T-helper 1 cell treated with Interleukin-12 subunit alpha and Interleukin-12 subunit beta and Interleukin-4 antibody, amounts not matched to agents 30 ng/mL and 1 ng/mL, for 36 hours (primary cell): ENCODE data around the gene KLF9. TPM values are rescaled to one million over a fixed set of nuclear protein-coding genes. Genes with fewer than 3 reads are reported as not detected.

ENCODE experiments used
- intact Hi-C: fragments of 100-400 bp; cut with micrococcal nuclease; formaldehyde crosslinking; loops from one replicate; pipeline ENCODE4 v1.15.1; 2024
- total RNA-seq: library from RNA; stranded (reverse); gene quantifications from 2 replicates; pipeline ENCODE4 v1.2.3, GENCODE V29; 2022

Gene KLF9
- total RNA-seq, 1 donor from 2014 or later, result 10.7 TPM

DNA sequence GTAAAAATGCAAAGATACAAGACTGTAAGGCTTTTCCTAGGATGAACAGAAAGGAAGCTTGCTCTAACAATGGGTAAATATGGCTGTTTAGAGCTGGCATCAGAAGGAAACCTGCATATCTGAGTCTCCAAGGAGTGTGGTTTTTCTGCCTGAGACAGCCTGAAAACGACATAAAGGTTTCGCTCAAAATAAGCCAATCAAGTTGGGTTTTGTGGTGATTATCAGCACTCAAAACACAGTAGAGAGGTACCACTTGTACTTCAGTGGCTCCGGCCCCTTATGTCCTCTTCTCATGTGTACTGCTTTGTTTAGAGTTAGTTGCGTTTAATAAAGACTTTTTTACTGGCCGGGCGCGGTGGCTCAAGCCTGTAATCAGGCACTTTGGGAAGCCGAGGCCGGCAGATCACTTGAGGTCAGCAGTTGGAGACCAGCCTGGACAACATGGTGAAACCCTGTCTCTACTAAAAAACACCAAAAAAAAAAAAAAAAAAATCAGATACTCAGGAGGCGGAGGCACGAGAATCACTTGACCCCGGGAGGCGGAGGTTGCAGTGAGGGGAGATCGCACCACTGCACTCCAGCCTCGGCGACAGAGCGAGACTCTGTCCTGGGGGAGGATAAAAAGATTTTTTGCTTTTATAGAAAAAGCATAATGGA lies 39.4 kb downstream of the KLF9 start:
- intact Hi-C loops, result no loop called here

DNA sequence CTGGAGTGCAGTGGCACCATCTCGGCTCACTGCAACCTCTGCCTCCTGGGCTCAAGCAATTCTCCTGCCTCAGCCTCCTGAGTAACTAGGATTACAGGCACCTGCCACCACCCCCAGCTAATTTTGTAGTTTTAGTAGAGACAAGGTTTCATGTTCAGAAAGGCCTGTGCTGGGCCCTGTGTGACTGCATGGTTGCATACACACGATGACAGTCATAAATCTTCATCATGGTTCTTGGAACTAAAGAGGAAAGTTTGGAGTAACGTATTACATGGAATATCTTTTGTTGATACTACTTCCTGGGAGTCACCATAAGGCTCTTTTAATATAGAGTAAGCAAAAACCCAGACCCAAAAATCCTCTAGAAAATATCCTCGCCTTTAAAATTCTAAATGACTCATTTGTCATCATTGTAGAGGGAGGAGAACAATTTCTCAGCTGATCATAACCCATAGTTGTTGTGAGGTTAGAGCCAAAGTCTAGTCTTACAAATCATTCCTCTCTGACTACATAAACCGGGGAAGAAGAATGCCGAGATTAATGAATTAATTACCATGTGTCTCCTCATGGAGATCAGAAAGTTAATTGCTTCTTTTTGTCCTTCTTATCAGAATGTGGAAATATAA lies 47.0 kb downstream of the KLF9 start:
- intact Hi-C loops, result no loop called here

DNA sequence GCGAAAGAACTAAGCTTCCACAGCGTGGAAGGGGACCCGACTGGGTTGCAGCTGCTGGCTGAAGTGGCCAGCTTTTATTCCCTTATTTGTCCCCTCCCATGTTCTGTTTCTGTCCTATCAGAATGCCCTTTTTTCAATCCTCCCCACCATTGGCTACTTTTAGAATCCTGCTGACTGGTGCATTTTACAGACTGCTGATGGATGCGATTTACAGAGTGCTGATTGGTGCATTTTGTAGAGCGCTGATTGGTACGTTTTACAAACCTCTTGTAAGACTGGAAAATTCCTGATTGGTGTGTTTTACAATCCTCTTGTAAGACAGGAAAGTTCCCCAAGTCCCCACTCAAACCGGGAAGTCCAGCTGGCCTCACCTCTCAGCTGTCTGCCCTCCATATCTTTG lies 50.7 kb downstream of the KLF9 start:
- intact Hi-C loops, result no loop called here

DNA sequence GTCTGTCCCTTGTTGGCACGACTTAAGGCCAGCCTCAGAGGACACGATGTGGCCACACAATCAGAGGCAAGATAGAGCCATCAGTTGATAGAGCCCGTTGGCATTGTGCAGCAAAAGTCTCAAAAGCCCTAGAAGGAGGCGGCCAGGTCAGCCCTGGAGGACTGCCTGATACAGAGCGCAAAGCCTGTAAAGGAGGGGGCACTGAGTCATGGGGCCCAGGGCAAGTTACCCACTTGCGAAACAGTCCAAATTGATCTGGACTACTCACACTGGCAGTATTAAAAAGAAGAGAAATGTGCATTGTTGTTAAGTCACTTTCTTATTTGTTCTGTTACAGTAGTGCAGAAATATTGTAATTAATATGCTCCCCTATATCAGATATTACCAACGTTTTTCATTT lies 51.5 kb downstream of the KLF9 start:
- intact Hi-C loops, result no loop called here

DNA sequence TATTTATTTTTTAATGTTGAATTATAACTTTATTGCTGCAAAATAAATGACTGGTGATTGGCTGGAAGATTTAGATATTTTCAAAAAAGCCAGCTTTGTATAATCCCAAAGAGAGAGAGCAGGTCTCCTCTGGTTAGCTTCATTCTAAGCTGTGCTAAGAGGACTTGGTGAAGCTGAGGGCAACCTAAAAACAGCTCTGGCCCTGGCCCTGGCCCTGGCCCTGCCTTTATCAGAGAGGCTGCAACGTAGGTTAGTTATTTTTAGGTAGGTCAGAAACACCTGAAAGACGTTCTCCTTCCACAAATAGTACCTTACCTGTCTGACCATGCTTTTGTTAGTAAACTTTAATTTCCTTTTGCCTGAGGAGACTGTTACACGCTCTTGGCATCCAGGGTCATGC lies 58.7 kb downstream of the KLF9 start:
- intact Hi-C loops, result no loop called here

DNA sequence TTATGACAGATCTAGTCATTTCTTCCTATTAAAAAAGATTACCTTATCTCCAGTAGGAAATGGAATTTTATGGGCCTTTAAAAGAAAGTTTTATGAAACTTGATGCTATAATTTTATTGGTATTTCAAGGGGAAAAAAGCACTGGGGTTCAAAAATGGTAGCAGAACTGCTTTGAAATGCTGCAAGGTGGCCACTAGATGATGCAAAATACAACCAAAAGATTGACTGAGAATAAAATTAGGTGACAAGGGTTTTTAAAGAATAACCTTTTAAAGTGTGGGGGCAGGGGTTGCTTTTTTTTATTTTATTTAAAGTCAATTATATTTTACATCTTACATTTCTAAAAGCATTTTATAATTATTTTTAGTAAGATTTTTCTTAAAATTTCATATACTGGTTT lies 61.7 kb downstream of the KLF9 start:
- intact Hi-C loops, result loop anchor here (1.0 kb wide), 1 partner anchor 249 kb away; no protein-coding TSS in a partner anchor

DNA sequence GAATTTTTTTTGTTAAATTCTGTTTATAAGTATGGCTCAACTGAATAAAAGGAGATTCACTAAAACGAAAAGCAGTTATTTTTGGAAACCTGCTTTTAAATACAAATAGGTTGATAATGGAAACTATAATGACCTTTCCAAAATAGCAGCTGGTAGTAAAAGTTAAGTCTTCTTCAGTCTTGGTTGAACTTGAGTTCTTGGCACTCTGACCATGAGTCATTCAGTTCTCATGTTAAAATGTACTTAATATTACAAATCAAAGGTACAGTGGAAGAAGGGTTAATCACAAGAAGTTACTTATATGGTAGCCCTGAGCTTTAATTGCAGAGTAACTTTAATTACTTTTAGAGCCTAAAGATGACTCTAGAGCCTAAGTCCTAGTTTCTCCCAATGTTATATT lies 62.1 kb downstream of the KLF9 start:
- intact Hi-C loops, result loop anchor here (1.0 kb wide), 1 partner anchor 250 kb away; no protein-coding TSS in a partner anchor

DNA sequence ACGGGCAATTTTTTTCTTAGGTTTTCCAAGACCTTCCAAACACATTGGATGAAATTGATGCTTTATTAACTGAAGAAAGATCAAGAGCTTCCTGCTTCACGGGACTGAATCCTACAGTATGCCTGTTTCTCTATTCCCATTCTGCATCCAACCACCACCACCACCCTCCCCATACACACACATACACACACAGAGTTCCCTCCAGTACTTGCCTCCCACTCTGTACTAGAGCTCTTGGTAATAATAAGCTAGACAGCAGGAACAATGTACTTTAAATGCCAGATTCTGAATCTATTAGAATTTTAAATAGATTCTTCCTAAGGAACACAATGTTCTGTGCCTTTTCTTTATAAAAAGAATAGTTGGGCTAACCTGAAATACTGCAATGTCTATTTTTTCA lies 67.4 kb downstream of the KLF9 start:
- intact Hi-C loops, result no loop called here

DNA sequence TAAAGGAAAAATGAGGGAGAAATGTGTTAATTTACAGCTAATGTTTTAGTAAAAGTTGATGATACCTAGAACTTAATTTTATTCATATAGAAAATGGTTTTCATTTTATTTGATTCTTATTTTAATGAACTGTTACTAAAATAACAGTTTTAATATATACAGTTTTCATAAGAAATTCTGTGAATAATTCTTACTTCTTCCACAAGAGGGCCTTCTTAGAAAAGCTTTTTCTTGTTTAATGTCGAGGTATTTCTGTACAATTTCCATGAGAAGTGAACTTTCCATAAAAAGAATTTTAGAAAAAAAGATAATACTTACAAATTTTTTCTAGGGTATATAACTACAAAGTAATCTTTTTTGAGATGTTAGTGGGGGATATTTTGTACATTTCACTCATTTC lies 73.9 kb downstream of the KLF9 start:
- intact Hi-C loops, result loop anchor here (1.0 to 2.0 kb wide), 5 partner anchors 58 to 262 kb away; partner anchors contain the start of gene SMC5

Other genes starting within 250 kb of the KLF9 start
- gene SMC5, start 155.7 kb downstream of the KLF9 start, total RNA-seq, result 36.8 and 37.7 TPM in 2 replicates